Measurements from ENCODE around the gene EIF5A. TPM values are rescaled to one million over a fixed set of nuclear protein-coding genes. Genes with fewer than 3 reads are reported as not detected.

Gene EIF5A
- total RNA-seq, 4 donors from 2014 or later, result 172 to 314 (median 239) TPM

GRCh38 chr17:7293159-7293558 is 14.3 kb upstream of the EIF5A start:
- H3K36me3 ChIP-seq, result no peaks in the 10 kb centered on the region
- DNase-seq (ENCODE audit: low spot score in 2 of 2), result no peak
- H3K9me3 ChIP-seq, result no peaks in the 10 kb centered on the region
- peak overlapping the region; percentile 76 for H3K27ac ChIP-seq
- no peak overlapping the region for H3K4me3 ChIP-seq
- H3K27me3 ChIP-seq, result peaks cover 67% of the 10 kb centered on the region
- TF ChIP-seq CTCF (IDR thresholded peaks at IDR 0.05) (no peak), POLR2A (IDR thresholded peaks at IDR 0.05) (no peak), POLR2AphosphoS5 (IDR thresholded peaks at IDR 0.05) (peak in 1 of 3 donors; percentile 13)
- H3K4me1 ChIP-seq, result peaks cover 57% of the 10 kb centered on the region
- 68% methylated on average over 8 of the region's 11 CpGs for WGBS

- no peak for DNase-seq (ENCODE audit: low spot score in 2 of 2)
- Histone ChIP-seq H3K36me3 (no peaks in the 10 kb centered on the region), H3K4me3 (peak overlapping the region; percentile 46), H3K4me1 (peaks cover 57% of the 10 kb centered on the region), H3K27ac (peak overlapping the region; percentile 76), H3K27me3 (peaks cover 59% of the 10 kb centered on the region), H3K9me3 (no peaks in the 10 kb centered on the region)
- TF ChIP-seq POLR2AphosphoS5 (IDR thresholded peaks at IDR 0.05) (no peak), POLR2A (IDR thresholded peaks at IDR 0.05) (no peak)
- 6% methylated on average over 40 of the region's 75 CpGs for WGBS
Measured at GRCh38 chr17:7293816-7294613, 13.4 kb upstream of the EIF5A start.

GRCh38 chr17:7294614-7295153 is 12.7 kb upstream of the EIF5A start, which contains the start of gene YBX2:
Gene YBX2, minus strand, starts transcription at chr17:7294639. Its CDS starts 139 bp downstream, at chr17:7294500.
- H3K27me3 ChIP-seq, result peaks cover 52% of the 10 kb centered on the region
- no peak for DNase-seq (ENCODE audit: low spot score in 2 of 2)
- no peak for TF ChIP-seq POLR2AphosphoS5 (IDR thresholded peaks at IDR 0.05)
- no peak for TF ChIP-seq EP300 (IDR thresholded peaks at IDR 0.05)
- no peak for TF ChIP-seq CTCF (IDR thresholded peaks at IDR 0.05)
- H3K4me1 ChIP-seq, result peaks cover 57% of the 10 kb centered on the region
- H3K9me3 ChIP-seq, result no peaks in the 10 kb centered on the region
- 2% methylated on average over 33 of the region's 57 CpGs for WGBS
- H3K4me3 ChIP-seq, result peak within 1 kb of the TSS; percentile 46
- H3K27ac ChIP-seq, result peak within 1 kb of the TSS; percentile 76
- H3K36me3 ChIP-seq, result no peaks in the 10 kb centered on the region

- Histone ChIP-seq H3K4me1 (peaks cover 57% of the 10 kb centered on the region), H3K27me3 (peaks cover 44% of the 10 kb centered on the region), H3K9me3 (no peaks in the 10 kb centered on the region), H3K36me3 (no peaks in the 10 kb centered on the region), H3K4me3 (peak overlapping the region; percentile 46), H3K27ac (peak overlapping the region; percentile 76)
- no peak for TF ChIP-seq POLR2A (IDR thresholded peaks at IDR 0.05)
- no peak for TF ChIP-seq EP300 (IDR thresholded peaks at IDR 0.05)
- no peak for TF ChIP-seq CTCF (IDR thresholded peaks at IDR 0.05)
- no peak for TF ChIP-seq POLR2AphosphoS5 (IDR thresholded peaks at IDR 0.05)
- 47% methylated on average over 38 of the region's 42 CpGs for WGBS
- DNase-seq (ENCODE audit: low spot score in 2 of 2), result no peak
Measured at GRCh38 chr17:7295230-7296180, 11.9 kb upstream of the EIF5A start.

- Histone ChIP-seq H3K4me3 (peak overlapping the region; percentile 20), H3K27ac (peak overlapping the region; percentile 7), H3K4me1 (peaks cover 55% of the 10 kb centered on the region), H3K27me3 (peaks cover 36% of the 10 kb centered on the region), H3K36me3 (no peaks in the 10 kb centered on the region), H3K9me3 (no peaks in the 10 kb centered on the region)
- DNase-seq (ENCODE audit: low spot score in 2 of 2), result peak in 1 of 2 donors; percentile 90
- 6% methylated on average over 30 of the region's 51 CpGs for WGBS
- TF ChIP-seq CTCF (IDR thresholded peaks at IDR 0.05), result peak; percentile 91 to 95
- no peak for TF ChIP-seq POLR2A (IDR thresholded peaks at IDR 0.05)
- TF ChIP-seq EP300 (IDR thresholded peaks at IDR 0.05), result no peak
- TF ChIP-seq POLR2AphosphoS5 (IDR thresholded peaks at IDR 0.05), result peak in 1 of 3 donors; percentile 61
Measured at GRCh38 chr17:7296189-7296861, 11.1 kb upstream of the EIF5A start.
